Activated CD4-positive, alpha-beta T cell treated with anti-CD3 and anti-CD28 coated beads for 24 hours (primary cell): ENCODE measurements around the gene AMD1.

Experiments used
- DNase-seq, 2 donors: peaks; one replicate each; pipeline ENCODE4 v3.0.0-alpha.2; 2020; ENCODE audit warnings: low read depth in 2 of 2

The AMD1 gene

DNA sequence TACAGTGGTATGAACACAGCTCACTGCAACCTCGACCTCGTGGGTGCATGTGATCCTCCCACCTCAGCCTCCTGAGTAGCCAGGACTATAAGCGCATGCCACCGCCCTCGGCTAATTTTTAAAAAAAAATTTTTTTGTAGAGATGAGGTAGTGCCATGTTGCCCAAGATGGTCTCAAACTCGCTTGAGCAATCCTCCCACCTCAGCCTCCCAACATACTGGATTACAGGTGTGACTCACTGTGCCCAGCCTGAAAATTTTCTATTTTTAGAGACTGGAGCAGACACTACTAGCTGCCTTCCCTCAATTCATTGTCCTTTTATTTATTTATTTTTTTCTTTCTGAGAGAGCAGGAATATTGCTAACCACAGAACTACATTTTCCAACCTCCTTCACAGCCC, 63.6 kb downstream of the AMD1 start:
- no peak for DNase-seq

DNA sequence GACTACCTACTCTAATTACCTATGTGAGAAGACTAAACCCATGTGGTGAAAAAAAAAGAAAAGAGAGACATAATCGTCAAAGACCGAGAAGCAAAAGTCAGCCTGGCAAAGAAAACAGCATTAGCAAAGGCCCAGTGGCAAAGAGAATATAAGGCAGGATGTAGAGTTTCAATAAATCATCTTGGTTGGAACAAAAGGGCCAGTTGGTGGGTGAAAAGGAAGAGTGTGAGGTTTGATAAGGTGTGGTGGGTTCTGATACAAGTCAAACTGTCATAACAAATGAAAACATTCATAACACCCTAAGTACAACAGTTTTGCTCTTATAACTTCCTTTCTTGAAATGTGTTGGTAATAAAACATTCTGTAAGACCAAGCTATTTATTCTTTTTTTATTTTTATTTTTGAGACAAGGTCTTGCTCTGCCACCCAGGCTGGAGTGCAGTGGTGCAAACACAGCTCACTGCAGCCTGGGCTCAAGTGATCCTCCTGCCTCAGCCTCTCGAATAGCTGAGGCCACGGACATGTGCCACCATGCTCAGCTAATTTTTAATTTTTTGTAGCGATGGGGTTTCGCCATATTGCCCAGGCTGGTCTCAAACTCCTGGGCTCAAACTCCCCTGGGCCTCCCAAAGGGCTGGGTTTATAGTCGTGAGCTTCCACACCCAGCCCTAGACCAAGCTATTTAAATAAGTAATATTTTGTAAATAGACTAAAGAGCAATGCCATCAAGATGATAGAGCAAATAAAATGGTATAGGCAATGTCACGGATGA, 65.0 kb downstream of the AMD1 start:
- no peak for DNase-seq

DNA sequence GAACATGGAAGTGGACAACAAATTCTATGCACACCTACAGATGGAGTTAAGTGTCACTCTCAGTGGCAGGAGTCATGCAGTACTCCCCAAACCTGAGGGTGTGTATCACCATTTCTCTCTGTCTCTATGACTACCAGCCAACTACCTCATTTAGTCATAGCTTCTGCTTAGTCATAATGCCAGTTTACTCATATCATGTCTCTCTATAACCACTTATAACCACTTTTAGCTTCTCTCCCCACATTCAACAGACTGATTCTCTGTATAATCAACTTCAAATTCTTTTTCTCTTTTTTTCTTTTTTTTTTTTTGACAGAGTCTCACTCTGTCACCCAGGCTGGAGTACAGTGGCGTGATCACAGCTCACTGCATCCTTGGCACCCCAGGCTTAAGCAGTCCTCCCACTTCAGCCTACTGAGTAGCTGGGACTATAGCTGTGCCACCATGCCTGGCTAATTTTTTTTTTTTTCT, 70.1 kb downstream of the AMD1 start:
- peak; percentile 15 to 31 for DNase-seq
